GM18499 (cell line): ENCODE measurements around the gene MAT2A.
"Not testable (repeated sequence)": the region's sequence is repeated elsewhere in the genome, so short reads cannot be mapped to it uniquely, and the experiment has no call there.

Experiments used
- ATAC-seq: cut with Tn5 transposase; IDR thresholded peaks from one replicate; pipeline ENCODE4 v1.9.1; 2021; ENCODE audit warnings: moderate number of reproducible peaks; ENCODE audit not compliant: insufficient read depth, unreplicated experiment

MAT2A gene

GRCh38 chr2:85523903-85524335, 15.0 kb upstream of the MAT2A start:
- no peak for ATAC-seq

- no peak for ATAC-seq
Observed at GRCh38 chr2:85524336-85524908, 14.5 kb upstream of the MAT2A start.

DNA sequence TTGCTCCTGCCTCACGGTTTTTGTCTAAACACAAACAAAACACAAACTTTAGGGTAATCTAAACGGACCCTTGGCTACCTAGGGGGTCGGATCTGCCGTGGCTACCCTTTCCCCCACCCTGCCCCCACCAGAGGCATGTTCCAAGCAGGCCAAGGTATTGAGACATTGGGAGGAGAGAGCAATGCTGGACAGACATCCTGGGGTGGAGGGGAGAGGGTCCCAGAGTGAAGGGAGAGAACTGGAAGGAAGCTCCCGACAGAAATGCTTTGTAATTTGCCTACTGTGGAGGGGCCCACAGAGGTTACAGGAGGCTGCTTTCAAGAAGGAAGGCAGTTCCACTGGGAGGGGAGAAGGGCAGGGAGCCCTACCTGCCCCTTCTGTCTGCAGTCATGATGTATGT, 13.9 kb upstream of the MAT2A start:
- no peak for ATAC-seq

DNA sequence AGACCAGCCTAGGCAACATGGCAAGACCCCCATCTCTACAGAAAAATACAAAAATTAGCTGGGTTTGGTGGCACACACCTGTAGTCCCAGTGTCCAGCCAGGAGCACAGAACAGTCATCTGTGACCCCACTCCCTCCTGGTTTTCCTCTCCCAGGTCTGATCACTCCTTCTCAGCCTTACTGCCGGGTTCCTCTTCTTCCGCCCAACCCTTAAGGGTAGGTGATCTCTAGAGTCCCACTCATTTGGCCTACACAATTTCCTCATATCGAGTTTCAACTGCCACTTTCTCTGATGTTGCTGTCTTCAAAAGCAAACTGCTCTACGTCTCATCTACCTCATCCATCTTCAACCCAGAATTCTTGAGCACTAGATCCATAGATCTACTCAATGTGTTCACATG, 13.4 kb upstream of the MAT2A start:
- ATAC-seq, result no peak

- ATAC-seq, result no peak
Observed at GRCh38 chr2:85527787-85528186, 11.2 kb upstream of the MAT2A start.

- no peak for ATAC-seq
Observed at GRCh38 chr2:85528355-85528754, 10.6 kb upstream of the MAT2A start.

DNA sequence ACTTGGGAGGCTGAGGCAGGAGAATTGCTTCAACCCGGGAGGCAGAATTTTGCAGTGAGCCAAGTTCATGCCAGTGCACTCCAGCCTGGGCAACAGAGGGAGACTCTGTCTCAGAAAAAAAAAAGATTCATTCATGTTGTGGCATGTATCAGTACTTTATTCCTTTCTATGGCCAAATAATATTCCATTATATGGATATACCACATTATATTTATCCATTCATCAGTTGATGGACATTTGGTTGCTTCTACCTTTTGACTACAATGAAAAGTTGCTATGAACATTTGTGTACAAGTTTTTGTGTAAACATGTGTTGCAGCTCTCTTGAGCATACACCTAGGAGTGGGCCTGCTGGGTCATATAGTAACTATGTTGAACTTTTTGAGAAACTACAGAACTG, 9.2 kb upstream of the MAT2A start:
- no peak for ATAC-seq

- ATAC-seq, result no peak
Observed at GRCh38 chr2:85531589-85531988, 7.4 kb upstream of the MAT2A start.

- no peak for ATAC-seq
Observed at GRCh38 chr2:85534099-85534498, 4.9 kb upstream of the MAT2A start.

DNA sequence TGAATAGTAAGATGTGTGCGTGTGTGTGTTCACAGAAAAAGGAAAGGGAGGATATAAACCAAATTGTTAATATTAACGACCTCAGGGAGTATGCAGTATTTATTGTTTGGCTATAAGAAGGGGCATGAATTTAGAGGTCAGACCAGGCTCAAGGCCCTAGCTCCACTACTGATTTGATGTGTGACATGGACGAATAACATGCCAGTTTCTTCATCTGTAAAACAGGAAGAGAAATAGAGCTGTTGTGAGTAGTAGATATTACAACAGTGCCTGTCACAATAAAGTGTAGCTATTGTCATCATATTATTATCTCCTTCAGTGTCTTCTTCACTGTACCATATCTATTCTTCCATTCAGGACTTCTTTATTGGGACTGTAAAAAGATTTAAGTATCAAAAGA, 4.1 kb upstream of the MAT2A start:
- no peak for ATAC-seq

DNA sequence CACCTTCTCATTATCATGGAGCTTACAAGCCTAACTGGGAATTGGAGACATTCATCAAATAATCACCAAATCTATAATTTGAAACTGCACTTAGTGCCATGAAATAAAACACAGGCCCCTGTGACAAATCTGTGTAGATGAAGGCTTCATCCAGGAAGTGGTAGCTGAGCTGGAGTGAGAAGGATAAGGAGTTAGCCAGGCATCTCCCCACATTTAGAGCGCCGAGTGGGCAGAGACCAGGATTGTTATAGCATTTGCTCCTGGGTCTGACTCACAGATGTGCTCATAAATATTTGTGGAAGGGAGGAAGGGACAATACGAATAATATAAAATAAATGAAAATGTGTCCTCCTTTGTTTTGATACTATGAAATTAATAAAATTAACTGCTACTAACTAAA, 2.5 kb upstream of the MAT2A start:
- ATAC-seq, result no peak

- no peak for ATAC-seq
Observed at GRCh38 chr2:85537600-85538506, 1.1 kb upstream of the MAT2A start.

DNA sequence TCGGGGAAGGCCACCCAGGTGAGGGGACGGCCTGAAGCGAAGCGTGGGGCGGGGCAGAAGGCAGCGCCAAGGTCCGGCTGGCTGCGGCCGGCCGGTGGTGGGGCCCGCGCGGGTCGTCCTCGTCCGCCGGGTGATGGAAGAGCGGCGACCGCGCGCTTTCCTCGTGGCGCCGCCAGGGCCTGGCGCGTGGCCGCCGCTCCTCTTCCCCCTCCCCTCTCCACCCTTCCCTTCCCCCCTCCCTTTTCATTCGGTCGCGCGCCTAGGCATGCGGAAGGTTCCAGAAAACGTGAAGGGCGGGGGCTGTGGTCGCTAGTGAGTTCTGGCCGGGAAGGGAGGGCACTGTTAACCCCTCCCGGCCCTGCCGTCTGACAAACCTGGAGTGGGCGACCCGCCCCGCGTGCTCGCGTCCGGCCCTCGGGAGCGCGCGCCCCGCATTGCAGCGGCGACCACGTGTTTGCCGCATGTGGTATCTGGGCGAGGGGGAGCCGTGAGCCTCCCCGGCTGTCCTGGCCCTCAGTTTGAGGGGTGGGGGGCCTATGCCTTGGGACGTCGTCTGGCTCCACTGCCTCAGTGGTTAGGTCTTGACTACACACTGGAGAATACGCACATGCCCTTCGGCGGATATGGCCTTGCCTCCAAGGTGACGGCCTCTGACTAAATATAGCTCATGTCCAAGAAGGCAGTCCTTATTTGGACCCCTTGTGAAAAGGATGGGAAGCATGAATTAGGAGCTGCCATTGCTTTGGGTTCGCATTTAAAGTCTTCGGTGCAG, 579 bp downstream of the MAT2A start:
- no peak for ATAC-seq

GRCh38 chr2:85540133-85540648, 1.2 kb downstream of the MAT2A start:
- ATAC-seq, result no peak

DNA sequence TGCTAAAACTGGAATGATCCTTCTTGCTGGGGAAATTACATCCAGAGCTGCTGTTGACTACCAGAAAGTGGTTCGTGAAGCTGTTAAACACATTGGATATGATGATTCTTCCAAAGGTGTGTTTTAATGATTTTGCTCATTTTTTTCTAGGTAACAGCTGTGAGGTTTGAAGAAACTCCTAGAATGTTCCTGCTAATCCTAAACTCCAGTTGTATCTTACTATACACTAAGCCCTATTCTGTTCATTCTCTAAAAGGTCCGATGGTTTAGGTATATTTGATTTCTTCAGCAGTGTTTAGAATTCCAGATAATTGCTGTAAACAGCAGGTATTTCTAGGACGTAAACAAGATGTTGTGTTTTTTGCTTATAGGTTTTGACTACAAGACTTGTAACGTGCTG, 2.3 kb downstream of the MAT2A start:
- no peak for ATAC-seq

DNA sequence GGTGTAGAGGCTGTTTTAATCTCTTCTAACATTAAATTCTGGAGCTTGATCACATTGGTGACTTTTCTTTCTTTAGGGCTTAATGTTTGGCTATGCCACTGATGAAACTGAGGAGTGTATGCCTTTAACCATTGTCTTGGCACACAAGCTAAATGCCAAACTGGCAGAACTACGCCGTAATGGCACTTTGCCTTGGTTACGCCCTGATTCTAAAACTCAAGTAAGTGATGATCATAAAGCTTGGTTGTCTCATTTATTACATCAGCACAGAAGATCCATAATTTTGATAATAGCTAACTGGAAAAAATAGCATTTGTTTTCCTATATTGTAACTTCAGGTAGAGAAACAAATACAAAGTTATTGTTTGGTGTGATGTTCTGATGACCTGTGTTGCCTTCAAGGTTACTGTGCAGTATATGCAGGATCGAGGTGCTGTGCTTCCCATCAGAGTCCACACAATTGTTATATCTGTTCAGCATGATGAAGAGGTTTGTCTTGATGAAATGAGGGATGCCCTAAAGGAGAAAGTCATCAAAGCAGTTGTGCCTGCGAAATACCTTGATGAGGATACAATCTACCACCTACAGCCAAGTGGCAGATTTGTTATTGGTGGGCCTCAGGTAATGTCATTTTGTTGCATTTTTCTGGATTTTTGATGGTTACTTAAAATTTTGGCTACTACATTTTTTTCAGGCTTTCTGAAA, 2.9 kb downstream of the MAT2A start:
- no peak for ATAC-seq

DNA sequence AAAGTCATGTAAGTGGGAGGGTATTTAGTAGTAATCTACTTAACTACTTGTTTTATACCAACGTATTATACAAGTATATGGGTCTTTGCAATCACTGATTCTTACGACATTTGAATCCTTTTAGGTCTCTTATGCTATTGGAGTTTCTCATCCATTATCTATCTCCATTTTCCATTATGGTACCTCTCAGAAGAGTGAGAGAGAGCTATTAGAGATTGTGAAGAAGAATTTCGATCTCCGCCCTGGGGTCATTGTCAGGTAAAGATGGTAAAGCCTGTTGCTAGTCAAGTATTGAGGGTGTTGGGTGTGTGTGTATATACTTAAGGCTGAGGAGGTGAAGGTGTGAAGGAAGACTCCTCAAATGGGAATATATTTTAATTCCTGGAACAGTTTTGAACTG, 3.8 kb downstream of the MAT2A start:
- no peak for ATAC-seq

DNA sequence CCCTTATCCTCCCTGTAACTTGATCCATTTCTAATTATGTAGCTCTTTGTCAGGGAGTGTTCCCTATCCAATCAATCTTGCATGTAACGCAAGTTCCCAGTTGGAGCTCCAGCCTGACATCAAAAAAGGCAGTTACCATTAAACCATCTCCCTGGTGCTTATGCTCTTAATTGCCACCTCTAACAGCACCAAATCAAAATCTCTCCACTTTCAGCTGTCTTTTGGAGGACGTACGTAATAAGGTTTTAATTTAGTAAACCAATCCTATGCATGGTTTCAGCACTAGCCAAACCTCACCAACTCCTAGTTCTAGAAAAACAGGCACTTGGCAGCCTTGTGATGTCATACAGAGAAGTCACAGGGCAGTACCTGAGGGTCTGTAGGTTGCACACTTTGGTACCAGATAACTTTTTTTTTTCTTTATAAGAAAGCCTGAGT, 5.3 kb downstream of the MAT2A start:
- not testable (repeated sequence) for ATAC-seq

DNA sequence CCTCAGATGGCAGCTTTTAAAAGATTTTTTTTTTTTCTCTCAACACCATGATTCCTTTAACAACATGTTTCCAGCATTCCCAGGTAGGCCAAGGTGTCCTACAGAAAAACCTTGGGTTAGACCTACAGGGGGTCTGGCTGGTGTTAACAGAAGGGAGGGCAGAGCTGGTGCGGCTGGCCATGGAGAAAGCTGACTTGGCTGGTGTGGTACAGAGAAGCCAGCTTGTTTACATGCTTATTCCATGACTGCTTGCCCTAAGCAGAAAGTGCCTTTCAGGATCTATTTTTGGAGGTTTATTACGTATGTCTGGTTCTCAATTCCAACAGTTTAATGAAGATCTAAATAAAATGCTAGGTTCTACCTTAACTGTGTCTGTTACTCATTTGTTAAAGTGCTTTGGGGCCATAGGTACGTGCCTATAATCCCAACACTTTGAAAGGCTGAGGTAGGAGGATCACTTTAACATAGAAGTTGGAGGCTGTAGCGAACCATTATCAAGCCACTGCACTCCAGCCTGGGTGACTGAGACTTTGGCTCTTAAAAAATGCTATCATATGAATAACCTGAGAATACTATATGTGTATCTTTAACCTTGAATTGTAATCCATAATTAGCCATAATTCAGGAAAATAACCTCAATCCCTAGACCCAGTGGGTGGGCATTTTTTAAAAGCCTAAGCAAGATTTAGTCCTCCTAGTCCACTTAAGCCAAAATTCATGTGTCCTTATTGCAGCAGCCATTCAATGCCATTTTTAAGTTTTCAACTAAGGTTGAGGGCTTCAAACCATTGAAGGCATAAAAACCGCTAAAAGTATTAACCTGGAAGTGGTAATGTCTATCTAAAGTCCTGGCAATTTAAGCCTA, 6.2 kb downstream of the MAT2A start:
- ATAC-seq, result not testable (repeated sequence)
